NCI-H524 treated with DMSO at 0.1 percent for 48 hours (cell line): Measurements from ENCODE around the gene TNFRSF9.
"Not testable (repeated sequence)": the region's sequence is repeated elsewhere in the genome, so short reads cannot be mapped to it uniquely, and the experiment has no call there.

ENCODE experiments used
- DNase-seq: peaks from one replicate; lab custom pipeline; 2025; lab: John Stamatoyannopoulos, UW

TNFRSF9 gene

DNA sequence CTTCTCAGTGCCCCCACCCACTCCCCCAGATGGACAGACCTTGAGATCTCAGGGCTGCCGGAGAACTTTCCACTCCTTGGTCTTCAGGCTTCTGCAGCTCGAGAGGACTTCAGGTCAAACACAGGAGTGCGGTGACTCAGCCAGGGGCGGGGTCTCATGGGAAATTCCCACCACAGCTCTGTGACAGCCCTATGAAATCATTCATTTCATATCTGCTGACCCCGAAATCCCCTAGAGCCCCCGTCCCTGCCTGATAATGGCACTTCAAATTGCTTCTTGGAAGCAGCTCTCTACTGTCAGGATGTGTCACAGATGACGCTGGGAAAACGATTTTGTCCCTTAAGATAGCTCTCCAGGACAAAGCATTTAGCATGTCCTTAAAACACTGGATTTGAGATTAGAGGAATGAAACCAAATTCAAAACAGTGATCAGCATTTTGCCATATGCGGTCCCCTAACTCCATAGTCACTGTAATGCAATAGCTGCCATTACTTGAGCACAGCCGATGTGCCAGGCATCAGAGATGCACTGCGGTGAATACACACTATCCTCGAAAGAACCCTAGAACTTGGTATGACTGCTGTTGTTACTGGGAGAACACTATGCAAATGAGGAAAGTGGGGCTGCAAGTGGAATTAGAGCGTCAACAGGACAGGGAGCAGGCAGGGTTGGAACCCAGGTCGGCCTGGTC is at the start of gene TNFRSF9:
TNFRSF9 (minus strand) TSS at position 95 of the 692 bp plus-strand sequence. CDS start 845 bp downstream, outside the sequence.
- DNase-seq: no peak

DNA sequence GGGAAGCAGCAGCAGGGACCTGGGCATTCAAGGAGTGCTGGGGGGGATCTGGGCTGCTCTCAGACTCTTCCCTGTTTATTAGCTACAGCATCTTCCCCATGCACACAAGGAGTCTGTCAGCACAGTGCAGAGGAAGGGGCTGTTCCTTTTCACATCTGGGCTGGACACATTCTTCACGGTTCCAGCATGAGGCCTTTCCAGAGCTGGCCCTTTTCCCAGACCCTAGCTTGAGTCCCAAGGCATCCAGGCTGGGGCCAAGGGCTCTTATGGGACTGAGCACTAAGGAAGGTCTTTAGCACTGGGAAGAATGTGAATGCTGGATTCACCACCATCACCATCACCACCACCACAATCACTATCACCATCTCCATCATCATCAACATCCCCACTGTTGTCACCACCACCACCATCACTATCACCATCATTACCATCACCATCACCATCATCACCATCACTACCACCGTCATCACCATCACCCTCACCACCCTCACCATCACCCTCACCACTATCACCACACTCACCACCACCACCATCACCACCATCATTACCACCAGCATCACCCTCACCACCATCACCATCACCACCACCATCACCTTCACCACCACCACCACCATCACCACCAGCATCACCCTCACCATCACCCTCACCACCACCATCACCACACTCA is 49.3 kb upstream of the TNFRSF9 start:
- DNase-seq: no peak

DNA sequence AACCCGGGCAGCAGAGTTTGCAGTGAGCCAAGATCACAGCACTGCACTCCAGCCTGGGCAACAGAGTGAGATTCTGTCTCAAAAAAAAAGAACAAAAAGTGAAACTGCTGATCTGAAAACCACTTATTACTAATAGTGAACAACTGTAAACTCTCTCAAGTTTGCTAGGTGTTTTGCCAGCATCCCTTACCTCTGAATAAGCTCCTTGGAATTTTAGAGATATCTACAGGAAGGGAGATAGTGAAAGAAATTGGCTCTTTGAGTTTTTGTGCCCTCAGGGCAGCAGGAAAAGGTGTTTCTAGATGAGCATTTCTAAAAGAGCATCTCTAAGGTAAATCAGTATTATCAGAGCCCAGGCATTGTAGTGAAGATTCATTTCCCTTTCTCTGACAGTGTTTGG is 47.9 kb upstream of the TNFRSF9 start:
- no peak for DNase-seq

DNA sequence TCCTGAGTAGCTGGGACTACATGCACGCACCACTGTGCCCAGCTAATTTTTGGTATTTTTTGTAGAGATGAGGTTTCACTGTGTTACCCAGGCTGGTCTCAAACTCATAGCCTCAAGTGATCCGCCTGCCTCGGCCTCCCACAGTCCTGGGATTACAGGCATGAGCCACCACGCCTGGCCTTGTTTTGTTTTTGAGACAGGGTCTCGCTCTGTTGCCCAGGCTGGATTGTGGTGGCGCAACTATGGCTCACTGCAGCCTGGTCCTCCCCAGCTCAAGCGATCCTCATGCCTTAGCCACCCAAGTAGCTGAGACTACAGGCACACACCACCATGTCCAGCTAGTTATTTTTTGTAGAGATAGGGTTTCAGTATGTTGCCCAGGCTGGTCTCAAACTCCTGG is 46.9 kb upstream of the TNFRSF9 start:
- DNase-seq: no peak

DNA sequence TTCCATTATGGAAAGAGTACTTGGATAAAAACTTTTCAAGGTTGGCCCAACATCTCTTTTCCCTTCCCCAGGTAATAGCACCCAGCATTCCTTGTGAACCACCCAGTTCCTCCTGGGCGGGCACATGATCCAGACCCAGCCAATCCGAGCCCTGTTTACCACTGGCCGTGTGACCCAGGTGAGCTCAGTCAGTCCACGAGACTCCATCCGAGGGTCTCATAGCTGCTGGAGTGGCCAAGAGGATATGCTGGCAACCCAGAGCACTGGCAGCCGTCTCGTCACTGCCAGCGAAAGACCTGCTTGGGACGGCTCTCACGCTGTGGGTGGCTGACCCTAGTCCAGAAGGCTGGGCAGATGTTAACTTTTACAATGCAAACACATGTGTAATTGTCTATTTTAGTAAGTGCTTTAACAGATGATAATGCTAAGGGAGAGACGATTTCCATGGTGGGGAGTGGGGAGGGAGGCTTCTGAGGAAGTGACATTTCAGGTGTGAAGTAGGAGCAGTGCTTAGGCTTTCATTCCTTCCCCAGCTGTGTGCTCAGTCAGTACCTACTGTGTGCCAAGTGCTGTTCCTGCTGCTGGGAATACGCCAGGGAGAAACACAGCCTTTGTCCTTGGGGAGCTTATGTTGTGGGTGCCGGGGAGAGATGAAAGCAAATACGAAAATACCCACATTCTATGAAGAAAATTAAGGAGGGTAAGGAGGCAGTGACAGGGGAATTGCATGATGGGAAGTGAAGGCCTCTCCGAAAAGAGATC is 45.4 kb upstream of the TNFRSF9 start:
- no peak for DNase-seq

DNA sequence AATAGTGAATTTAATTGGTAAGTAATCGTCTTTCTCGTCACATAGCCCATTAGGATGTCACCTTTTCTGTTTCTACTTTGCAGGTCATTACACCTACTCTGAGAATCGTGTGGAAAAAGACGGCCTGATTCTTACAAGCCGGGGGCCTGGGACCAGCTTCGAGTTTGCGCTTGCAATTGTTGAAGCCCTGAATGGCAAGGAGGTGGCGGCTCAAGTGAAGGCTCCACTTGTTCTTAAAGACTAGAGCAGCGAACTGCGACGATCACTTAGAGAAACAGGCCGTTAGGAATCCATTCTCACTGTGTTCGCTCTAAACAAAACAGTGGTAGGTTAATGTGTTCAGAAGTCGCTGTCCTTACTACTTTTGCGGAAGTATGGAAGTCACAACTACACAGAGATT is 44.2 kb upstream of the TNFRSF9 start:
- no peak for DNase-seq

DNA sequence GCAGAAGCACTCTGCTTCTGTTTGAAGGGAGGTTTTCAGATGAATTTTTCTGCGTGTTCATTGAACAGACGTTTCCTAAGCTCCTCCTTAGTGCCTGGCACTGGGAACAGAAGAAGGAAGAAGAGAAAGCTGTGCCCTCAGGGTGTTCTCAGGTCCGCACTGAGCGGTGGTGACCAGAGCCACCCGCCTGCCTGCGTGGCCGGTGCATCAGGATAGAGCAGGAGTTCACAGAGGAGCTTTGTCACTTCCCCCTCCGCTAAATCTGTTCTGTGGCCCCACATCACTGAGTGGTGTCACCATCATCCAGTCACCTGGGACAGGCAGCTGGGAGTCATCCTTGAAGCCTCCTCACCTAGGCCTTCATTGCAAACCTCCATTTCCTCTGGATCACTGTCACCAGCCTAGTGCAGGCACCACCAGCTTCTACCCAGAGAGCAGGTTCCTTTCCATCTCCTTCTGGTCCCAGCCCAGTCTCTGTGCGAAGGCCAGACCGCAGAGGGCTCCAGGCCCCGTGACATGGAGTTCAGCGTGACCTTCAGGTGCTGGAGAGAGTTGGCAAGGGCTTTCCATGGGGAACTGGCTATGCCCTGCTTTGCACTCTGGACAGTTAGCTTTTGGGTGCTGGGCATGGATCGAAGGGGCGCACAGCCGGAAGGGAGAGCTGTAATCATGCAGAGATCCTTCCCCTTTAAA is 42.6 kb upstream of the TNFRSF9 start:
- DNase-seq: no peak

DNA sequence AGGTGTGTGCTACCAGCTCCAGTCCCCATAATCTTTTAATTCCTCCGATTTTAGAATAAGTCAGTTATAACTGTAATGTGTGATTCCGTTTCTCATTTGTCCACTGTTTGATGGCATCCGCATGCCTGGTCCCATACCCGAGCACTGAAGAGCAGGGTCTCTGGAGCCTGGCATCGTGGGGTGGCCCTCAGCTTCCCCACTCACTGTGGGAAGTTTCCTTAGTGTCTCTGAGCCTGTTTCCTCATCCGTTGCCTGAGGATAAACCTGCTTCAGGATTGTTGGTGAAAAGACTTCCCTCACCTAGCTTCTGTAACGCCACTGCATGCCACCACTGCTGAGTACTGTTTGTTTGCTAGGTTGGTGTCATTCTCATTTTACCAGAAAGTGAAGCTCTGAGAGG is 40.3 kb upstream of the TNFRSF9 start:
- DNase-seq: no peak

DNA sequence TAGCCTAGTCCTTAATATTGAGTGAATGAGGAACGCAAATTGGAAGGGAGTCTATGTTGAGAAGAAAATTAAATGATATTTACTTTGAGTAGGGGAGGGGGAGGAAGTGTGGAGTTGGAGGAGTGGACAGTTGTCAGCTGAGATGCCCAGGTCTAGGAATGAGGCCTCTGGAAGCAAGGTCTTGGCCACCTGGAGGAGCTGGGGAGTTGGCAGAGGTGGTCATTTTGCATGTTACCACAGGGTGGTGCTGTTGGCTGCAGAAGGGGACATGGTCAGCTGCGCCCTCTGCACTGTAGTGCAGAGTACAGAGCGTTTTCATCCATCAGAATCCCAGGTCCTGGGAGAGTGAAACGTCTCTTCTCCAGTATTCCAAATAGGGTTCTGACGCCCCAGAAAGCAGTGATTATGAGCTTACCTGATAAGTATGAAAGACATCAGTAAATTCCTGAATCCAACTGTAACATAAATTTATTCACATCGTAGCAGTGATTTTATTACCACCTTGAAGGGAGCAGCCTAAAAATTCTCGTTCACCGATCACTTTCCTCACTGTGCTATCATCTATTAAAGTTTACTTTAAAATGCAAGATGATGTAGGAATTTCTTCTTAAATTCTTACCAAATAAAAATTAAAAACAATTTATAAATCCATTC is 34.7 kb upstream of the TNFRSF9 start:
- no peak for DNase-seq

DNA sequence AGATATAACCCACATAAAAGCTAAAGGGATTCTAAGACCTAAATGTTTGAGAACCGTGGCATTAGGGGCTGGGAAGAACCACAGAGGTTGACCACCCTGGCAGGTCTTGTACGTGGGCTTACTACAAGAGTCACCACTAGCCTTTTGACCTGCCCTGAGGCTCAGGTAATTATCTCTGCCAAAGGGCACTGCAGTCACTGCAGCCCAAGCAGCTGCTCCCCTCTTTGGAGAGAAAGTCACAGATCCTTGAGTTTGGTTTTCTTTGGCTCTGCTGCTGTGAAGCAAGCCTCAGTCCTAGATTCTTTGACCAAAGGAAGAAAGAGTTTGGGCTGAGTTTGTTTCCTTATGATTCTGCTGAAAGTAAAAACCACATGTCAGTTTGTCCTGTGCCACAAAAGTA is 32.4 kb upstream of the TNFRSF9 start:
- DNase-seq: no peak

DNA sequence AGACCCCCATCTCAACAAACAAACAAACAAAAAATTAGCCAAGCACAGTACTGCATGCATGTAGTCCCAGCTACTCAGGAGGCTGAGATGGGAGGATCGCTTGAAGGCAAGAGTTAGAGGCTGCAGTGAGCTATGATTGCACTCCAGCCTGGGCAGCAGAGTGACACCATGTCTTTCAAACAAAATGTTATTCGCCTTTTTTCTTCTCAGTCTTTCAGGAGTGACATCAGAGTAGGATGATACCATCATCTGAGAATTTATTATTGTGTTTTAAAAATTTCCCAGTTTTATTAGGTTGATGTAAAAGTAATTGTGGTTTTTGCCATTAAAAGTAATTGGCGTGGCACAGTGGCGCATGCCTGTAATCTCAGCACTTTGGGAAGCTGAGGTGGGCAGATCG is 31.6 kb upstream of the TNFRSF9 start:
- no peak for DNase-seq

DNA sequence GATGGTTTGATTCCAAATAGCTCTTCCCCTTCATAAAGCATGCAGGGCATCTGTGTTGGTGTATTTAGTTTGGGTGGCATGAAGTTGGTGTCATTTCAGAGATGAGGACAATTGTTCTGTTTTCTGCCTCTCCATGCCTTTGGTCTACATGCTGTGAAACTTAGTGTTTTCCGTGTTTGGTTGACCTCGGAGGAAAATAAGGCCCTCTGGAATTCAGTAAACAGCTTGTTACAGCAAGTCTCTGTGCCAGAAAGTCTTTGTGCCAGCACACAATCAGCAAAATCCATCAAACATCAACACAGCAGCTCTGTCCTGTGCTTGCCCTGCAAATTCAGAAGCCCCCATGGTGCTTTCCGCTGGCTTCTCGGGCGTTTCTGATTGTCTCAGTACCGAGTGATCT is 30.4 kb upstream of the TNFRSF9 start:
- no peak for DNase-seq

DNA sequence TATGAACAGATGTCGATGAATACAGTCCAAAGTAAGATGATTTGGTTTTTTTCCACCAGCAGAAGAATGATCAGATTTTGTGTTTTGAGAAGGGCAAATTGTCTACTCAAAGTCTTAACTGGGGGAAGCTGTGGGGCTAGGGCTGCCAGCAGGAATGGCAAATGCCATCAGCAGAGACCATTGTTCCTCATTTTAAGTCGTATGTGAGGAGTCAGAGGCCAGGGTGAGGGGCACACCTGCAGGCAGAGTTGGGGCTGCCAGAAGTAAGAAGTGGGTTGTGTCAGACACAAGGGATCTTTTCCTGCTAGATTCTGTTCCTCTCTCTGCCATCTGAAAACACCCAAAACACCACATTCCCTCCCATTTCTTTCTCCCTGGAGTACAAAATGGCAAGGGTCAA is 29.6 kb upstream of the TNFRSF9 start:
- DNase-seq: no peak

DNA sequence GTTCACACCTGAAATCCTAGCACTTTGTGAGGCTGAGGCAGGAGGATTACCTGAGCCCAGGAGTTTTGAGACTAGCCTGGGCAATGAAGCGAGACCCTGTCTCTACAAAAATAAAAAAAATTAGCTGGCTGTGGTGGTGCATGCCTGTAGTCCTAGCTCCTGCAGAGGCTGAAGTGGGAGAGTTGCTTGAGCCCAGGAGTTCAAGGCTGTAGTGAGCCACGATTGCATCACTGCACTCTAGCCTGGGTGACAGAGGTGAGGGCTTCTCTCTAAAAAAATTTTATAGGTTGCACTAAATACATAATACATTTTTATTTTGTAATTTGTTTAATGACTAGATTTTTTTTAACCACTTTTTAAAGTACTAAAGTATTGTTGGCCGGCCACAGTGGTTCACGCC is 27.0 kb upstream of the TNFRSF9 start:
- no peak for DNase-seq

DNA sequence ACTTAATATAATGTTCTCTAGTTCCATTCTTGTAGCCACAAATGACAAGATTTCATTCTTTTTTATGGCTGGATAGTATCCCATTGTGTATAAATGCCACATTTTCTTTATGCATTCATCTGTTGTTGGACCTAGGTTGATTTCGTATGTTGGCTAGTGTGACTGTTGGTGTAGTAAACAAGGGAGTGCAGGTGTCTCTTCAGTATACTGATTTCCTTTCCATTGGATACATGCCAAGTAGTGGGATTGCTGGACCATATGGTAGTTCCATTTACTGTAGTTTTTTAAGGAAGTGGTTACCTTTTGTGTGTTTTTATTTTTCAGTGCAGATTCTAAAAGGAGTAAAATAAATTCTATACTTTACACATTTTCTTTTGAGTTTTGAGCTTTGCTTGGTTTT is 26.6 kb upstream of the TNFRSF9 start:
- DNase-seq: peak; percentile 15

DNA sequence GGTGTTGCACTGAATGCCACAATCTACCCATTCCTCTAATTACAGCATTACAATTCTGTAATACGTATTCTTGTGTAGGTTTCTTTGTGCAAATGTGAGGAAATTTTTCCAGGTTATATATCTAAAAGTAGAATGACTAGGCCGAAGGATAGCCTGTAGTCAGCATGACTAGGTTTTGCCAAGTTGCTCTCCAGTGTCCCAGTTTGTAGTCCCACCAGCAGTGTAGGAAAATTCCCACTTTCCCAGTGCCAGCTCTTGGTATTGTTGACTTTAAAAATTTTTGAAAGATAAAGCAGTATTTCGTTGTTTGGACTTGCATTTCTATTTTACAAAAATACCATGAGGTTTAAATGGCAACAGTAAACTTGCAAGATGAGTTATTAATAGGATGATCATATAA is 23.8 kb upstream of the TNFRSF9 start:
- no peak for DNase-seq

DNA sequence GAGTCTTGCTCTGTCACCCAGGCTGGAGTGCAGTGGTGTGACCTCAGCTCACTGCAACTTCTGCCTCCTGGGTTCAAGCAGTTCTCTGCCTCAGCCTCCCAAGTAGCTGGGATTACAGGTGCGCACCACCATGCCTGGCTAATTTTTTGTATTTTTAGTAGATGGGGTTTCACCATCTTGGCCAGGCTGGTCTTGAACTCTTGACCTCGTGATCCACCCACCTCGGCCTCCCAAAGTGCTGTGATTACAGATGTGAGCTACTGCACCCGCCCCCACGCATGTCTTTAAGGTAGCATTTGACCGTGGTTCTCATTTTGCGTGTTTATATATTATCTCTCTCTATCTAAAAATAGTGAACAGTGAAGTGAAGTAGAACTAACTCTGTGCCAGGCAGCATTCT is 23.2 kb upstream of the TNFRSF9 start:
- DNase-seq: not testable (repeated sequence)

DNA sequence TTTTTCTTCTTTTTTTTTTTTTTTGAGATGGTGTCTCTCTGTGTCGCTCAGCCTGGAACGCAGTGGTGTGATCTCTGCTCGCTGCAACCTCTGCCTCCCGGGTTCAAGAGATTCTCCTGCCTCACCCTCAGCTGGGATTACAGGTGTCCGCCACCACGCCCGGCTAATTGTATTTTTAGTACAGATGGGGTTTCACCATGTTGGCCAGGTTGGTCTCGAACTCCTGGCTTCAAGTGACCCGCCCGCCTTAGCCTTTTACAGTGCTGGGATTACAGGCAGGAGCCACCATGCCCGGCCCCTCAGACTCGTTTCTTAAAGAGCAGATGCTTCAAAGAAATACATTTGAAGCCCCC is 22.7 kb upstream of the TNFRSF9 start:
- DNase-seq: not testable (repeated sequence)

DNA sequence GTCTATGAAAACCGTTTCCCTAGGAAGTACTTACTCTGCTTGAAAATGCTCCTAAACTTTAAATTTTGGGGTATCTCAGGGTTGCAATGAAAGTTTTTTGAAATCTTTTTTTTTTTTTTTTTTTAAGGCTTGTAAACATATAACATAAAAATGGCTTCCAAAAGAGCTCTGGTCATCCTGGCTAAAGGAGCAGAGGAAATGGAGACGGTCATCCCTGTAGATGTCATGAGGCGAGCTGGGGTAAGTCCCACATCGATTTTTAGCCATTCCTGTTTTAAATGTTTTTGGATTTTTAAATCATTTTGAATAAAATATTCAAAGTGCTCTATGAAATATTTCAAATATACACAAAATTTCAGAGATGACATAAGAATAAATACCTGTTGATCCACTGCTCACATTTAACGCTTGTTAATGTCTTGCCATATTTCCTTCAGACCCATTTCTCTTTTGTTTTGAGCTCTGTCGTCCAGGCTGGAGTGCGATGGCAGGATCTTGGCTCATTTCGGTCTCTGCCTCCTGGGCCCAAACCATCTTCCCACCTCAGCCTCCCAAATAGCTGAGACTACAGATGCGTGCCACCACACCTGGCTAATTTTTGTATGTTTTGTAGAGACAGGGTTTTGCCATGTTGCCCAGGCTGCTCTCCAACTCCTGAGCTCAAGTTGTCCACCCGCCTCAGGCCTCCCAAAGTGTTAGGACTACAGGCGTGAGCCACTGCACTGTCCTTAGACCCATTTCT is 22.2 kb upstream of the TNFRSF9 start:
- no peak for DNase-seq

DNA sequence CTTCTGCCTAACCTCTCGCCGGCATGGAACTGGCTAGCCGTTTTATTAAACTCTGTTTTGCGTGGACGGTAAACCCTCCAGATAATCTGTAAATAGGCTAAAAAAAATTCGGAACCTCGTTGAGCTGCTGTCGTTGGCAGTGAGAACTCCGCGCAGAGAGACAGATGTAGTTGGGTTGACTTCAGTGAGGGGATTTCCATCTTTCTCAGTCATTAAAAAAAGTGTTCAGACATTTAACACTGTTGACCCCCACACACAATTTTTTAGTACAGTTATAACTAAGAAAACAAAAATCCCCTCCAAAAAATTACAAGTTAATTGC is 21.3 kb upstream of the TNFRSF9 start:
- DNase-seq: no peak

DNA sequence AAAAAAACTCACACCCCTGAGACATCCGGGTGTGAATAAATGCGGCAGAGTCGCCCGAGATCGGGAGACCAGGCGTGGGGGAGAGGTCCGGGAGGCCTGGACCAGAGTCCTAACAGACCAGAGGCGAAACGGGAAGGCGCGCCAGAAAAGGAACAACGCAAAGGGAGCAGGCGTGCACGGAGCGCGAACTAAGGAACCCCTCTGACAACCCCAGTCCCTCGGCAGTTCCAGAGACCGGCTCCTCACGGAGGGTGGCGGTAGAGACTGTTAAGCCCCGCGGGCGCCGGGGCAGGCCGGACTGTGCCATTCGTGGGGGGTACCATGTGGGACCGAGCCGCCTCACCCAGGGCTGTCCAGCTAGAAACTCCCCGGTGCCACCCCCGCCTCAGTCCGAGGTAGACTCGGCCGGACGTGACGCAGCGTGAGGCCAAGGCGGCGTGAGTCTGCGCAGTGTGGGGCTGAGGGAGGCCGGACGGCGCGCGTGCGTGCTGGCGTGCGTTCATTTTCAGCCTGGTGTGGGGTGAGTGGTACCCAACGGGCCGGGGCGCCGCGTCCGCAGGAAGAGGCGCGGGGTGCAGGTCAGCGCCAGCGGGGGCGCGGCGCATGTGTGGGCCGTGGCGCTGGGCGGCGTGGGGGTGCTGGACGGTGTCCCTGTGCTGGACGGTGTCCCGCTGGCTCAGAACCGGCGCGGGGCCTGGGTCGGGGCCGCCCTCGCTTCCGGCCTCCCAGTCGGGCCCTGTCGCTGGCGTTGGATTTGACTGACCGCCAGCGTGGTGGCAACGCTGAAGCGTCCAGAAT is 20.8 kb upstream of the TNFRSF9 start, which contains the start of gene PARK7:
PARK7 (plus strand) TSS at position 496 of the 798 bp plus-strand sequence. CDS start 1,075 bp downstream, outside the sequence.
- DNase-seq: peak; percentile 89
